ENCODE results near the gene CAVIN4.

CAVIN4 gene

DNA sequence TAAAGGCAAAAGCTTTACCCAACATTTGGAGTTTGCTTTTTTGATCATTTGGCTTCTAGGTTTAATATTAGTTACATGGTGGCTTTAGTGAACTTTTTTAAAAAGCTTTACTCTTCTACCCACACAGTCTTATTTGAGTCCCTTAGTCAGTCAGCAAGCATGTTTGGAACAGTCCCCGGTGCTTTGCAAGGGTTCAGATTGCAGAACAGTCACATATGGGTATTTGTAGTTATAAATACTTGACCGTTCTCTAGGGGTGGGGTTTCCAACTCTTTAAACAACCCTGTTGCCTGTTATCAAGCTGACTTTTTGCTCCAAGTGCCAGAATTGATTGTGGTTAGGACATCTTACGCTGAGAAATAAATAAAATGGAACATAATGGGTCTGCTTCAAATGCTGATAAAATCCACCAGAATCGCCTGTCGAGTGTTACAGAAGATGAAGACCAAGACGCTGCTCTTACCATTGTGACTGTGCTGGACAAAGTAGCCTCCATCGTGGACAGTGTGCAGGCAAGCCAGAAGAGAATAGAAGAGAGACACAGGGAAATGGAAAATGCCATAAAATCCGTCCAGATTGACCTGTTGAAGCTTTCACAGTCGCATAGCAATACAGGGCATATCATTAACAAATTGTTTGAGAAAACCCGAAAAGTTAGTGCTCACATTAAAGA, at the start of gene CAVIN4:
CAVIN4 (plus strand) TSS at position 304 of the 673 bp plus-strand sequence; CDS start at position 369, 65 bp downstream.
- DNase-seq (ENCODE audit: low spot score), result no peak

DNA sequence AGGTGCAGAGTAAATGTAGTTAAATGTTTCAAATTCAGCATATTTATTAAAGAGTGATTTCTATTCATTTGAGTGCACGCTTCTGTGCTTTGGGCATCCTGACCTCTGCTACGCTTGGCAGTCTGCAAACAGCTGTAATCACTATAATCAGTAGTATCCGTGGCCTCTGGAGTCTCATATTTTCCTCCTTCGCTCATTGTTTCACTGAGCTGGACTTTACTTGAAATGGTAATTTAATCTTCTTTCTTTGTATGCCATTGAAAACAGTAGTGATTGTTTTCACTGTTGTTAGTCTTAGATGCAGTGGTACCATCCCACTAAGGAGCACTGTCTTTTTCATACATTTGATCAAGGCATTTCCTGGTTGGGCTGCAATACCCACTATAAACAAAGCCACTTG, 43.5 kb upstream of the CAVIN4 start:
- DNase-seq (ENCODE audit: low spot score), result no peak

GRCh38 chr9:100540327-100540726, 37.6 kb upstream of the CAVIN4 start:
- DNase-seq (ENCODE audit: low spot score), result no peak

DNA sequence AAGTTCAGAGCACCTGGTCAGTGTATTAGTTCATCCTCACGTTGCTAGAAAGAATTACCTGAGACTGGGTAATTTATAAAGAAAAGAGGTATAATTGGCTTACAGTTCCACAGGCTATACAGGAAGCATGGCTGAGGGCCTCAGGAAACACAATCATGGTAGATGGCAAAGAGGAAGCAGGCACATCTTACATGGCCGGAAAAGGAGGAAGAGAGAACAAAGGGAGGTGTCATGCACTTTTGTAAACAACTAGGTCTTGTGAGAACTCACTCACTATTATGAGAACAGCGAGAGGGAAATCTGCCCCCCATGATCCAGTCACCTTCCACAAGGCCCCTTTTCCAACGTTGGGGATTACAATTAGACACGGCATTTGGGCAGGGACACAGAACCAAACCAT, 28.8 kb upstream of the CAVIN4 start:
- no peak for DNase-seq (ENCODE audit: low spot score)

- DNase-seq (ENCODE audit: low spot score), result no peak
Measured at GRCh38 chr9:100554935-100555401, 22.9 kb upstream of the CAVIN4 start.

DNA sequence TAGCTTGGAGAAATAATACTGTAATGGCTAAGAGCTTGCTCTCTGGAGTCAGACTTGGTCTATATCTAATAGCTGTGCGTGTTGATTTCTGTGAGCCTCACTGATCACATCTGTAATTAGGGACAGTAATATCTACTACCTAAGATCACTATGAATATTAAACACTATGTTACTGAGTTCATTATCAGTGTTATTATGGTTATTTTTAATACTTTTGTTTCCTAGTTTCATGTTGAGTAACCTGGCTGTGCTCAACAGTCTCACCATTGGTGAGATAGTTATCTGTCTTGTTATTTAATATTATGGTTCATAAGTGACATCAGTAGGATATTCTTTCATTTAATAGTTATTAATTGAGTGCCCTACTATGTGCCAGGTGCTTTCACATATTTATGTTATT, 22.4 kb upstream of the CAVIN4 start:
- DNase-seq (ENCODE audit: low spot score), result no peak

DNA sequence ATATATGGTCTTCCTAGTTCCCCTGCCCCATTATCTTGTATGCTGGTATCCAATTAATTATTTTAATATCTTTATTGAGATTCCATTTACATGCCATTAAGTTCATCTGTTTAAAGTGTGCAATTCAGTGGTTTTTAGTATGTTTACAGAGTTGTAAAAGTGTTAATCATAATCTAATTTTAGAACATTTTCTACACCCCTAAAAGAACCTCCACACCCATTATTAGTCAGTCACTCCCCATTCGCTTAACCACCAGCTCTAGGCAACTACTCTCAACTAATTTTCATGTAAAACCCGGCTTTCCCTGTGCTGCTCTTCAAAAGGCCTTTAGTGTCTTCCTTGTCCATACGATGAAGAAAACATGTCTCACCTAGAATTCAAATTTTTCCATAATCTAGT, 20.8 kb upstream of the CAVIN4 start:
- no peak for DNase-seq (ENCODE audit: low spot score)

DNA sequence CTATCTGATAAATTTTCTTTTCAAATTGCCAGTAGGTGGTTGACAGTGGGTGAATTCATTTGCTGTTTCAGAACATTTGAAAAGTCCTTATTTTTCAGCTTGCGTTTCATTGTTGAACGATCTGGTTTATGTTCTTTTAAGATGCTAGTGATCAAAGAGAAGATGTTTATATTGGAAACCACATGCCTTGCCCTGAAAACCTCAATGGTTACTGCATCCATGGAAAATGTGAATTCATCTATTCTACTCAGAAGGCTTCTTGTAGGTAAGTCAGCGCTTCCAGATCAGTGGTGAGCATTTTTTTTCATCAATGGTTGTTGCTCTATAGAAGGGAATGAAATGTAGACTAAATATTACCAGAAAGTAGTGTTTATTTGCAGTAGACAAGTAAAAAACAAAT, 16.6 kb upstream of the CAVIN4 start:
- no peak for DNase-seq (ENCODE audit: low spot score)

DNA sequence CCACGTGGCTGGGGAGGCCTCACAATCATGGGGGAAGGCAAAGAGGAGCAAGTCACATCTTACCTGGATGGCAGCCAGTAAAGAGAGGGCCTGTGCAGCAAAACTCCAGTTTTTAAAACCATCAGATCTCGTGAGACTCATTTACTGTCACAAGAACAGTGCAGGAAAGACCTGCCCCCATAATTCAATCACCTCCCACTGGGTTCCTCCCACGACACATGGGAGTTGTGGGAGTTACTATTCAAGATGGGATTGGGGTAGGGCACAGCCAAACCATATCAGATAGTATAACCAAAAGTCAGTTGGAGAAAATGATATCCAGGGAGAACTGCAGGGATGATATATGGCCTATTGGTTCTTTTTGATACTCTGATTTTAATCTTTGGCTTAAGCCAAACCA, 10.0 kb upstream of the CAVIN4 start:
- DNase-seq (ENCODE audit: low spot score), result no peak

DNA sequence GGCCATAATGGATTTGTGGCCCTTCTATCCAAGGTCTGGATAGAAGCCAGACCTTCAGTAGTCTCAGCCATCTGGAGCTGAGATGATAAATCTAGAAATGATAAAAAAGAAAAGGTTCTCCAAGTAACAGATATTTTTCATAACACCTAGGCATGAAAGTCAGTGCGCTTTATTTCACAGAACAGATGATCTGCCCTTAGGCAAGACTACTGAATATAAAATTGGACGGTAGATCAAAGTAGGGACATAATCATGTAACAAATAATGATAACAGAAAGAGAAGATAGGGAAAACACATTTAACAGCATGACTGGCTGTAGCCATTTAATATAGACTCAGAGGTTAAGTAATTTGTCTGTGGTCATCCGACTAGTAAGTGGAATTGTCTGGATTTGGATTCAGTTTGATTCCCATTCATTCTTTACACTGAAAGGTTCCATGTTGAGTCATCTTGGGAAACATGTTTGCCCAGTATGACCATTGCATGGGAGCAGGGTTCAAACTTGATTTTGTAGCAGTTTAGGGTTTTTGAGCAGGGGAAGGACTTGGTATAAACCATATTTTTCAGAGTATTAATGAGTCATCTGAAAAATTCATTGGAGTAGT, 4.1 kb upstream of the CAVIN4 start:
- no peak for DNase-seq (ENCODE audit: low spot score)

DNA sequence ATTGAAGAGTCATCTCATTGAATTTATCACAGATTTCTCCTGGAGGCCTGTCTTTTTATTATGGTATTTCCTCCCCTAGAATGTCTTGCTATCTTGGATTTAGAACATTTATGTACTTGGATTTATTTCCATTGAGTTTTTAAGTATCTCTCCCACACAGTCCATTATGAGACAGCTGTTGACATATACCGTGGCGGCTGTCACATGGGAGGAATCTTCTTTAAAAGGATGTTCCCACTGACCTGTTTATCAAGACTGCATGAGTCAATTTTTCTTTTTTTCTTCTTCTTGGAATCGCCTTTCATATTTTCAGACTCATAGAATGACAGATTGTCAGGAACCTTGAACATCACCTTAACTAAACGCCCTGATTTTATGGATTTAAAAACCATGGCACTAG, 2.9 kb upstream of the CAVIN4 start:
- no peak for DNase-seq (ENCODE audit: low spot score)

GRCh38 chr9:100575765-100576386, 2.0 kb upstream of the CAVIN4 start:
- no peak for DNase-seq (ENCODE audit: low spot score)

GRCh38 chr9:100578610-100579009, 731 bp downstream of the CAVIN4 start:
- no peak for DNase-seq (ENCODE audit: low spot score)

- DNase-seq (ENCODE audit: low spot score), result no peak
Measured at GRCh38 chr9:100579665-100580064, 1.8 kb downstream of the CAVIN4 start.

- DNase-seq (ENCODE audit: low spot score), result no peak
Measured at GRCh38 chr9:100580257-100580656, 2.4 kb downstream of the CAVIN4 start.

GRCh38 chr9:100581081-100581480, 3.2 kb downstream of the CAVIN4 start:
- no peak for DNase-seq (ENCODE audit: low spot score)

DNA sequence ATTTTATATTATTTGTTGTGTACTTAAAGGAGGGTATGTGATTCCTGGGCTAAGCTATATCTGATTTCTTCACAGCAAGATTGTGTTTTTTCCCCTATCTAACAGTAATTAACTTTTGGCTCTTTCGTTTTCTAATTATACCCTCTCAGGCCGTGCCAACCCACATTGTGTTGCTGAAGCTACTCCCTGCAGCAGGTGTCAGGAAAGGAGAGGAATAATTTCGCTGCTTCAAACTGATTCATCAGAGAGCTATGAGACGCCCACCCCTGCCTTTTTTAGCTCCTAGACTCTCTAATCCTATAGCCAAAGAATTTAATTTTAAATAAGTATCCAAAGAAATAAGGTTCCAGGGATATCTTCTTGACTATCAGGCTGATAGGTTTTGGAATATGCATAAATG, 3.8 kb downstream of the CAVIN4 start:
- no peak for DNase-seq (ENCODE audit: low spot score)

DNA sequence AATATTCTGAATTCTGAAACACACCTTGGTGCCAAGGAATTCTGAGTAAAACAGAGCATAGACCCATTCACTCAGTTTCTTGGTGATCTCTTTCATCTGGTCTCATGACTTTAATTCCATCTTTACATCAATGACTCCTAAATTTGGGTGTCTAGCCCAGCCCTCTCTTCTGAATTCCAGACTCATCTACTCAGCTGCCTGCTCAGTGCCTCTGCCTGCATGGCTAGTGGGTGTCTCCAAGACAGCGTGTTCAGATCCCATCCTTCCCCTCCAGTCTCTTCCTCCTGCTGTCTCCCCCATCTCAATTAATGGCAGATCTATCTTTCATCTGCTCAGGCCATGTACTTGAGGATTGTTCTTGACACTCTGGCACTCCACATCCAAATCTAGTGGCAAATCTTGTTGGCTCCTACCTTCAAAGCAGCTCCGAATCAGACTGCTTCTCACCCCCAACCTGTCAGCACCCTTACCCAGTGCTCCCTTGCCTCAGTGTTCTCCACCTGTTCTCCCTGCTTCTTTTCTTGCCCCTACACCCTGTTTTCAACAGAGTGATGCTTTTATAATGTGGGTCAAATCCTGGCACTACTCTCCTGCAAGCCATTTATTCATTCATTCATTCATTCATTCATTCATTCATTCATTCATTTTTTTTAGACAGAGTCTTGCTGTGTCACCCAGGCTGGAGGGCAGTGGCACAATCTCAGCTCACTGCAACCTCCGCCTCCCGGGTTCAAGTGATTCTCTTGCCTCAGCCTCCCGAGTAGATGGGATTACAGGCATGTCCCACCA, 5.3 kb downstream of the CAVIN4 start:
- DNase-seq (ENCODE audit: low spot score), result no peak

- no peak for DNase-seq (ENCODE audit: low spot score)
Measured at GRCh38 chr9:100584951-100585350, 7.1 kb downstream of the CAVIN4 start.

GRCh38 chr9:100586093-100586492, 8.2 kb downstream of the CAVIN4 start:
- no peak for DNase-seq (ENCODE audit: low spot score)

- no peak for DNase-seq (ENCODE audit: low spot score)
Measured at GRCh38 chr9:100587375-100587774, 9.5 kb downstream of the CAVIN4 start.

DNA sequence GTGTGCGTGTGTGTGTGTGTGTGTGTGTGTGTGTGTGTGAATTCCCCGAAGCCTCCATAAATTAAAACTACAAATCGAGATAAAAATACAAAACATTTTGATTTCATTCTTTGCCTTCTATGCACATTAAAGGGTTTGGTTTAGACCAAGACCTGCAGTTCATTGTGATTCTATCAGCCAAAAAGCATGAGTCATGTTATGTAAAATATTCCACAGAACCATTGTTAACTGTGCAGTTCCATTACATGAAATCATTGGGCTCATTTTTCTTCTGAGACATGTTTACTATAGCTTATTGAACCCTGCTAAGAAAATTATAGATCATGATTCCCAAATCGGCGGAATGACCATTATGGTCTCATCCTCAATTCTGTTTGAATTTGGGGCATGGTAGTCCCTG, 11.7 kb downstream of the CAVIN4 start:
- DNase-seq (ENCODE audit: low spot score), result no peak

DNA sequence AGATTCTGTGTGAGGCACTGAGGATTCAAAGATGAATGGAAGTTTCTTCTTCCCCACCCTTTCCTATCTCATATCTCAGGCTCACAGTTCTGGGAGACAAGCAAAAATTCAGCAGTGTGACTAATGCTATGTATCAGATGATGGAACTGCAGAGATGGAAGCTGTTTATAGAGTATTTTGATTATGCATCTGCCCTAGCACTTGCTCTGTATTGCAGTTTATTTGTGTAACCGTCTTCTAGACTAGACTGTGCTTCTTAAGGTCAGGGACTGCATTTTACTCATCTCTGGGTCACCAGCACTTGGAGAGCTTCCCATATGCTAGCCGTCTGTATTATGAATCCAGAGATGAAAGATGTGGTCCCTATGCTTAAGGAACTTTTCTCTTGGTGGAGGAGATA, 12.6 kb downstream of the CAVIN4 start:
- no peak for DNase-seq (ENCODE audit: low spot score)
